VCaP (cell line): Measurements from ENCODE around the gene THADA.
"Not testable (repeated sequence)": the region's sequence is repeated elsewhere in the genome, so short reads cannot be mapped to it uniquely, and the experiment has no call there.

Experiments
- H3K27ac ChIP-seq: fragments of 450-650 bp; 2 replicates; pipeline ENCODE4 v1.5.1; 2017
- CTCF ChIP-seq: fragments of 450-650 bp; conservative IDR thresholded peaks from 2 replicates; pipeline ENCODE4 v1.5.1; 2017; ENCODE audit warnings: mild to moderate bottlenecking, moderate library complexity

THADA gene

GRCh38 chr2:43191947-43192516, 403.8 kb downstream of the THADA start:
- TF ChIP-seq CTCF: no peak
- no peak overlapping the region for H3K27ac ChIP-seq

- no peak overlapping the region for H3K27ac ChIP-seq
- TF ChIP-seq CTCF: no peak
Measured at GRCh38 chr2:43190311-43191052, 405.4 kb downstream of the THADA start.

- not testable (repeated sequence) for H3K27ac ChIP-seq
Measured at GRCh38 chr2:43189861-43190260, 406.0 kb downstream of the THADA start.

- no peak for TF ChIP-seq CTCF
- no peak overlapping the region for H3K27ac ChIP-seq
Measured at GRCh38 chr2:43188561-43189386, 407.1 kb downstream of the THADA start.

GRCh38 chr2:43186679-43187374, 409.0 kb downstream of the THADA start:
- no peak for TF ChIP-seq CTCF
- H3K27ac ChIP-seq: no peak overlapping the region

- no peak for TF ChIP-seq CTCF
- H3K27ac ChIP-seq: no peak overlapping the region
Measured at GRCh38 chr2:43186321-43186678, 409.5 kb downstream of the THADA start.

- no peak for TF ChIP-seq CTCF
- no peak overlapping the region for H3K27ac ChIP-seq
Measured at GRCh38 chr2:43185146-43185545, 410.7 kb downstream of the THADA start.
